CD4-positive, alpha-beta T cell treated with Interleukin-21 for 1 hour (primary cell): ENCODE results near the gene CORO6.

Experiments used
- DNase-seq: peaks from one replicate; pipeline ENCODE4 v3.0.0-alpha.2; 2020

The CORO6 gene

DNA sequence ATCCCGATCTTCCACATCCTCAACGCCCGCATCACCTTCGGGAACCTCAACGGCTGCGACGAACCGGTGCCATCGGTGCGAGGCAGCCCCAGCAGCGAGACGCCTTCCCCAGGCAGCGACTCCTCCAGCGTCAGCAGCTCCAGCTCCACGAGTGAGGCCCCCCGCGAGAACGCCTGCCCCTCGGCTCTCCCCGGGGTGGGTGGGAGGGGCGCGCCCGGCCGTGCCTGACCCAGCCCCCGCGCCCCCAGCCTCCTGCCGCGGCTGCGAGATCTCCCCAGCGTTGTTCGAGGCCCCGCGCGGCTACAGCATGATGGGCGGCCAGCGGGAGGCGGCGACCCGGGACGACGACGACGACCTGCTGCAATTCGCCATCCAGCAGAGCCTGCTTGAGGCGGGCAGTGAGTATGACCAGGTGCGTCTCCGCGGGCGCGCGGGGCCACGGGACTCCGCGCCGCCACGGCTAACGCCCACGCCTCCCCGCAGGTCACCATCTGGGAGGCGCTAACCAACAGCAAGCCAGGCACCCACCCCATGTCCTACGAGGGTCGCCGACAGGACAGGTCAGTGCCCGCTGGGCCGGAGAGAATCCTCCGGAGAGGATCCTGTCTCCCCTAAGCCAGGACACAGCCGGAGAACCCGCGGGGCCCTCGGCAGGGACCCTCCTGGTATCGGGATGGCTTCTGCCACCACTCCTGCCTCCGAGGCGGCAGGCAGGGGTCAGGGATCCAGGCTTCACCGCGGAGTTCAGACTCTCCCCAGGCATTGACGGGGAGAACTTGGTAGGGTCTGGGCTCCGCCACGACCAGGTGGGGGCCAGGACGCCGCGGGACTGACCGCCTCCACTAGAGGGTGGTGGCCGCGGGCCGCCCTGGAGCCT is 10.1 kb downstream of the CORO6 start:
- DNase-seq = no peak

GRCh38 chr17:29612094-29612403 is 10.7 kb downstream of the CORO6 start:
- no peak for DNase-seq

DNA sequence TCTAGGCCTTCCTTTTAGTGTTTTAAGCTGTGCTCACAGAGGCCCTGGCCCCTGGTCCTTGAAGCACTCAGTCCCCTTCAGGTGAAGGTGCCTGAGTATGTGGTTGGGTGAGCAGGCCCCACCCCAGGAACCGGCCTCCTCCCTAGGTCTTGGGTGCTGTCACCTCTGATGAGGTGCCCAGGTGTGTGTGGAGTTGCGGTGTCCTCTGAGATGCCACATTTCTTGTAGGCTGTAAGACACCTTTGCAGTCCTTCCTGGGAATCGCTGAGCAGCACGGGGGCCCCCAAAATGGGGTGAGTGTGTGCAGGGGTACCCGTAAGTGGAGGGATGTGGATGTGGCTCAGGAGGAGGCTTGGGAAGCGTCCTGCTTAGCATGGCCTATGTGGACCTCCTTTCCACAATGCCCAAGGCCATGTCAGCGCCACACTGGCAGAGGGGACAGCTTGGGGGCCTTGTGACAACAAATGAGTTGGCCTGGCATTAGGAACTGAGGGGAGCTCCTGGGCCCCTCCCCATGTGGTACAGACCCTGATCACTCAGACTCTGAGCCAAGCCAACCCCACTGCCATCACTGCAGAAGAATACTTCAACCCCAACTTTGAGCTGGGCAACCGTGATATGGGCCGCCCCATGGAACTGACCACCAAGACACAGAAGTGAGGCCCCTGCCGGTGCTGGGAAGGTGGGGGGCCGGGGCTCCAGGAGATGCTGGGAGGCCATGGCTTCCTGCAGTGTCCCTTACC is 11.2 kb downstream of the CORO6 start:
- no peak for DNase-seq

- no peak for DNase-seq
Measured at GRCh38 chr17:29610395-29610794, 12.3 kb downstream of the CORO6 start.

- DNase-seq = no peak
Measured at GRCh38 chr17:29608986-29609385, 13.7 kb downstream of the CORO6 start.

DNA sequence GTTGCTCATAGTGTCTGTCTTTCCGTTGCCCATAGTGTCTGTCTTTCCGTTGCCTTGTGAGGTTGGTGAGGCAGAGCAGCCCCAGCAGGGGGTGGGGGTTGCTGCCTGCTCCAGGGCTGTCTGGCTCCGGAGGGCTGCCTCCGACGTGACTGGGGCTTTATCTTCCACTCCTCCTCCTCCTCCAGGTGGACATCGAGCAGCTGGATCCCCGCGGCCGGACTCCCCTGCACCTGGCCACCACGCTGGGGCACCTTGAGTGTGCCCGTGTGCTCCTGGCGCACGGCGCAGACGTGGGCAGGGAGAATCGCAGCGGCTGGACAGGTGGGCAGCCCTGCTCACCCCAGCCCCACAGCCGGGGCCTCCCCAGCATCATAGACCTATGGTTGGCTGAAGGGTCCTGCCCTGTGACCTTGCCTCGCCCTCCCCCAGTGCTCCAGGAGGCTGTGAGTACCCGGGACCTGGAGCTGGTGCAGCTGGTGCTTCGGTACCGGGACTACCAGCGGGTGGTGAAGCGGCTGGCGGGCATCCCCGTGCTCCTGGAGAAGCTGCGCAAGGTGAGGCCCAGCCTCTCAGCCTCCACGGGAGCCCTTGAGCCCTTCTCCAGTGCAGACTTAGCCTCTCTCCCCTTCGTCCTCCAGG is 15.0 kb downstream of the CORO6 start:
- DNase-seq = no peak

DNA sequence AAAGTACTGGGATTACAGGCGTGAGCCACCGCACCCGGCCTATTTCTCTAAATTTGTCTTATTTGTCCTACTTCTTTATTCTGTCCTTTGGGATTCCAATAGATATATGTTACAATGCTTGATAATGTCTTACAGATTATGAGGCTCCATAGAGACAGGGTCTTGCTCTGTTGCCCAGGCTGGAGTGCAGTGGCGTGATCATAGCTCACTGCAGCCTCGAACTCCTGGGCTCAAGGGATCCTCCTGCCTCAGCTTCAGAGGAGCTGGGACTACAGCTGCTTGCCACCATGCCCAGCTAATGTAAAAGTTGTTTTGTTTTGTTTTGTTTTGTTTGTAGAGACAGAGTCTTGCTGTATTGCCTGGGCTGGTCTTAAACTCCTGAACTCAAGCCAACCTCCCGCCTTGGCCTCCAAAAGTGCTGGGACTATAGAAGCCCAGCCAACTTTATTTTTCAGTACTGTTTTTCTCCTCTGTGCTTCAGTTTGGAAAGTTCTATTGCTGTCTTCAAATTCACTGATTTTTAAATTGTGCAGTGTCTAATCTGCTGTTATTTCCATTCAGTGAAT is 19.5 kb downstream of the CORO6 start:
- no peak for DNase-seq

- no peak for DNase-seq
Measured at GRCh38 chr17:29597361-29598172, 25.1 kb downstream of the CORO6 start.

GRCh38 chr17:29596811-29597210 is 25.9 kb downstream of the CORO6 start:
- DNase-seq = no peak

- no peak for DNase-seq
Measured at GRCh38 chr17:29595943-29596774, 26.6 kb downstream of the CORO6 start.

DNA sequence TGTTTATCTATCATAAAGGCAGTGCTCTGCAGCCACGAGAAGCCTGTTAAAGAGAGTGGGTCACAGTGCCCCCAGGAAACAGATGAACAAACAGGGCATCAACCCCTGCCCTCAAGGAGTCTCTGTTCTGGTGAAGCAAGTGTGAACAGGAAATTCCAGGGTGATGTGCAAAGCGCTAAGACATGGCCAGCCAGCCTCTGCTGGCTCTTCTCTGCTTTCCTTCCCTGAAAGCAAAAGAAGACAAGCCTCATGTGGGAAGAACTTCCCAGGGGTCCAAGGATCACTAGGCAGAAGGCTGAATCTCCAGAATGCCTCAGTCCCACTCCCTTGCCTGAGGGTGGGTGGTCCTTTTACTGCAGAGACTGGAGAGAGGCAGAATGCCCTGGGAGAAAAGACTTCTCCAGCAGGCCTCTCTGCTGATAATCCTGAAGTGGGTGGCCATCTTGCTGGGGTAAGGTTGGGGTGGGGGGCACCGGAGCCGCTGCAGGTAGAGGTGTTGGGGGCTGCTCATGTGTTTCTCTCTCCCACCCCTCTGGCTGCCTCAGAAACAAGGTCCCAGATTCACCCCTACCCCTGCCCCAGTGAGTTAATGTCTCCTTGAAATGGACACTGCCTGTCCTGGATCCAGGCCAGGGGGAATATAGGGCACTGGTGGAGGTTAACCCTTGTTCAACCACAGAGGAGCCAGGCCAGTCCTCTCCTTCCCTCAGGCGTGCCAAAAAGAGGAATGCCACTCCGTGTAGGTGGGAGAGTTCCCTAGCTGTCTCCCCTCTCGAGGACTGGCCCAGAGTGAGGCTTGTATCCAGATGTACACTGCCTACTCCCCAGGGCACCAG is 27.4 kb downstream of the CORO6 start:
- no peak for DNase-seq

DNA sequence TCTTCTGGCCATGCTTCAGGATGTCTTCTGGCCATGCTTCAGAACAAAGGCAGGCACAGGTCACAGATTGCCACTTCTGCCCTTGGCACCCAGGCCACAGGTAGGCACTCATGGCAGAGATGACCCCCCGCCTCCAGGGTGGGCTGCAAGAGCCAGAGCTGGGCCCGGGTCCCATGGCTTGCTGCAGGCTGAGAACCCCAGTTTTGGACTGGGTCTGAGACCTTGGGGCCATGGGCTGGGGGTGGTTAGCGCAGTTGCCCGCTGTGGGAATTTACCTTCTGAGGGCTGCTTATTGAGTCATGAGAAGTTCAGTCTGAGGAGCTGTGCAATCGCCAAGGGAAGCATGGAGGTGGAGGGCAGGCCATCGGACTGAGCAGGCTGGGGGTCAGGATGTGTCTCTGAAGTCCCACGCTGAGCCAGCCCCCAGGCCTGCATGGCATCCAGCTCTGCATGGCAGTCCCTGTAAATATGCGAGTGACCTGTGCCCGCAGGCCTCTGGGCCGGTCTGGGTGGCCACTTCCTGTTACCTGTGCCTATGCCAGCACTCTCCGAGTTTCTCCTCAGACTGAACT is 28.1 kb downstream of the CORO6 start:
- no peak for DNase-seq

GRCh38 chr17:29593591-29594518 is 28.9 kb downstream of the CORO6 start:
- no peak for DNase-seq

GRCh38 chr17:29592850-29593551 is 29.7 kb downstream of the CORO6 start, which contains the start of gene ANKRD13B:
Gene ANKRD13B, plus strand, starts transcription at chr17:29593132. Its CDS starts 490 bp downstream, at chr17:29593622.
- DNase-seq = peak; percentile 37

DNA sequence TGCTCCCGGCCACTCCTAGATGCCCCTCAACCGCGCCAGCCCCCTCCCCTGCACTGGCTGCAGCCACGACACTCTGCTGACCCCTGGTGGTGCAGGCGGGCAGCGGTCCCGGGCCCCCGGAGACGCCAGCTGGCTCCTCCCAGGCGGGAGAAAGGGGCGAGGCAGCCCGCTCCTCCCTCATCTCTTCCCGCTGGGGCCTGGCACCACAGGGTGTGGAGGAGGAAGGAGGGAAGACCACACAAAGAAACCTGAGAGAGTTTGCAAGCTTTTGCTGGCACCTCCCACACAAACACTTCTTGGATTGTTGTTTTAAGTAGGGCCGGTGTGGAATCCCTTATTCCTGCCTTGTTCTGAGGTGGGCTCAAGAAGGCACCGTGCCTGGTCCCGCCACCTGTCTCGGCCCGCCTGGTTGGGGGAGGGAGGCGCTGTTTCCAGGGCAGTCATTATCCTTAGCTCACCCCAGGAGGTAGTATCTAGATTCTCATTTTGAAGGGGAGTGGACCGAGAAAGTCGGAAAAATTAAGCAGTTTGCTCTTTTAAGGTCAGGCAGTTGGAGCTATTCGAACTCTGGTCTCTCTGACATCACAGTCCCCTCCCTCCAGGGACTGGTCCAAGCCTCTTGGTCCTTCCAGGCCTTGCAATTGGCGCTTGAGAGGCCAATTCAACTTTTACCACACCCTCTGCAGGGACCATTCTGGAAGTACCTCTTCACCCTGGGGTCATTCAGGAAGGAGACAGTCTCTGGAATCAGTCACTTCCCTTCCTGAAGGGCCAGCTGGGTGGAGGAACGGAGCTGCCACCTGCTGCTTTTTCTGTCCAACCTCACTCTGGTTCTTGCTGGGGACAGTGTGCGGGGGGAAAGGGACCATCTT is 30.7 kb downstream of the CORO6 start:
- DNase-seq = peak; percentile 78

GRCh38 chr17:29591146-29591736 is 31.5 kb downstream of the CORO6 start:
- peak; percentile 30 for DNase-seq
